ENCODE measurements around the gene DCAKD. TPM values are rescaled to one million over a fixed set of nuclear protein-coding genes. Genes with fewer than 3 reads are reported as not detected.

The DCAKD gene
- total and polyA plus RNA-seq, 7 donors, result 6.4 to 14.2 (median 10.3) TPM

DNA sequence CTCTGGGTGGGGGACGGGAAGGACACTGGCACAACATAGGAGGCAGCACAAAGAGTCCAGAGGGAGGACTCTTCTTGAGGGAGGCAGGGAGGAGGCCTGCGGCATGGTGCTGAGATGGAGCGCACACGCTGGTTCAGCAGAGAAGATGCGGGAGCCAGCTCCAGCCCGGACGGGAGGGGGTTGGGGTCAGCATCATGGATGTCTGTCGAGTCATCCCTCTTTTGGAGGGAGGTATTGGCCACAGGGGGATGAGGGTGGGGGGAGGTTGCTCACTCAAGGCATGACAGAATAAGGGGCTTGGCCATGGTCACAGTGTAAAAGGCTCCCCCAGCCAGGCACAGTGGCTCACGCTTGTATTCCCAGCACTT, 19.3 kb downstream of the DCAKD start:
- 85 to 92% (median 88%) methylated on average over 9 of the region's 9 CpGs for WGBS, 3 donors
- intact Hi-C loops (cut with DNase I), result no loop called here

DNA sequence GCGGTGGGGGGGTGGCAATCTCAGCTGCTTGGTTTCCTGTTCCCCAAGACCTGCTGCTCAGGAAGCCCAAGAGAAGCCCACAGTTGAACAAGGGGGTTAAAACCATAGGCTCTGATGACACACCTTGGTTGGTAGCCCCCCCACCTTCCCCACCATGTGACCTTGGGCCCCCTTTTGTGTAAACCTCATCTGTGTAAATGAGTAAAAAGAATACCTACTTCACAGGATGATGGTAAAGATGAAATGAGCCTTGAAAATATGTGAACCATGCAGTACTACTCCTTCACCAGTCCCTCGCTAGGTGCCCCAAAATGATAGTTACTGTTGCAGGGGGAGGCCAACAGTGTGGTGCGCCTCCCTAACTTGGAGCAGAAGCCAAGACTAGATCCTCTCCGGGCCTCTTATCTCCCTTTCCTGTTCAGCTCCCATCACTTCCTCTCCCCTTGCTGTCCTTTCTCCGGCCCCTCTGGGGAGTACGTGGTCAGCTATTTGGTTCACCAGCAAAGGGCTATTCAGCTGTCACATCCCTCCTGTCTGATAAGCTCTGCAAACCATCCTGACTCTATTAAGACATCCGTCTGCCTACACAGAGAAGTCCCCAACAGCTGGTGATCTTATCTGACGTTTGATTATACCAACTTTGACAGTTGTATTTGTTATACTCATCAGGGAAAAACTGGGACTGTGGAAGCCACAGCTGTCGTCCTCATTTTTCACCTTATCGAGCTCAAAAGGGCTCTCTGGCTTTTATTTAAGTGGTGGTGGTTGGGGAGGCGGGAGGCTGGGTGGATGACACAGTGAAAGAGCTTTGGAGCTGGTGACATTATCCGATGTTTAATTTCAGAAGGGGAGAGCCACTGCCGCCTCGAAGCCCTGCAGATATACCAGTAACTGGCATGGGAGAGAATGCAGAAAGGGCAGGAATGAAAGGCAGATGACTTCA, 19.9 kb downstream of the DCAKD start:
- no peak for ATAC-seq
- Histone ChIP-seq H3K9me3 (no peaks in the 10 kb centered on the region), H3K4me3 (no peak overlapping the region), H3K4me1 (no peaks in the 10 kb centered on the region), H3K27ac (no peak overlapping the region), H3K36me3 (ENCODE audit: insufficient read depth in 1 of 2, low read depth in 1 of 2) (peaks cover 0 to 62% of the 10 kb centered on the region in 2 donors), H3K27me3 (ENCODE audit: insufficient read depth in 3 of 3, low read length in 2 of 3) (no peaks in the 10 kb centered on the region)
- TF ChIP-seq, protein P1, sequence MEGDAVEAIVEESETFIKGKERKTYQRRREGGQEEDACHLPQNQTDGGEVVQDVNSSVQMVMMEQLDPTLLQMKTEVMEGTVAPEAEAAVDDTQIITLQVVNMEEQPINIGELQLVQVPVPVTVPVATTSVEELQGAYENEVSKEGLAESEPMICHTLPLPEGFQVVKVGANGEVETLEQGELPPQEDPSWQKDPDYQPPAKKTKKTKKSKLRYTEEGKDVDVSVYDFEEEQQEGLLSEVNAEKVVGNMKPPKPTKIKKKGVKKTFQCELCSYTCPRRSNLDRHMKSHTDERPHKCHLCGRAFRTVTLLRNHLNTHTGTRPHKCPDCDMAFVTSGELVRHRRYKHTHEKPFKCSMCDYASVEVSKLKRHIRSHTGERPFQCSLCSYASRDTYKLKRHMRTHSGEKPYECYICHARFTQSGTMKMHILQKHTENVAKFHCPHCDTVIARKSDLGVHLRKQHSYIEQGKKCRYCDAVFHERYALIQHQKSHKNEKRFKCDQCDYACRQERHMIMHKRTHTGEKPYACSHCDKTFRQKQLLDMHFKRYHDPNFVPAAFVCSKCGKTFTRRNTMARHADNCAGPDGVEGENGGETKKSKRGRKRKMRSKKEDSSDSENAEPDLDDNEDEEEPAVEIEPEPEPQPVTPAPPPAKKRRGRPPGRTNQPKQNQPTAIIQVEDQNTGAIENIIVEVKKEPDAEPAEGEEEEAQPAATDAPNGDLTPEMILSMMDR (IDR thresholded peaks at IDR 0.05), result no peak
- intact Hi-C loops (cut with DNase I), result no loop called here
- WGBS, 3 donors, result 73 to 79% (median 76%) methylated on average over 14 of the region's 14 CpGs
- DNase-seq, result no peak

More for the DNA sequence above, 19.3 kb downstream of the DCAKD start:
- no peak overlapping the region for H3K27ac ChIP-seq
- DNase-seq (no peak), ATAC-seq (no peak)
- H3K4me1 ChIP-seq, result no peaks in the 10 kb centered on the region
- H3K4me3 ChIP-seq, result no peak overlapping the region
- peaks cover 0 to 55% of the 10 kb centered on the region in 2 donors for H3K36me3 ChIP-seq (ENCODE audit: insufficient read depth in 1 of 2, low read depth in 1 of 2)
- H3K9me3 ChIP-seq, result no peaks in the 10 kb centered on the region
- TF ChIP-seq, protein P1 (IDR thresholded peaks at IDR 0.05), result no peak
- no peaks in the 10 kb centered on the region for H3K27me3 ChIP-seq (ENCODE audit: insufficient read depth in 3 of 3, low read length in 2 of 3)

DNA sequence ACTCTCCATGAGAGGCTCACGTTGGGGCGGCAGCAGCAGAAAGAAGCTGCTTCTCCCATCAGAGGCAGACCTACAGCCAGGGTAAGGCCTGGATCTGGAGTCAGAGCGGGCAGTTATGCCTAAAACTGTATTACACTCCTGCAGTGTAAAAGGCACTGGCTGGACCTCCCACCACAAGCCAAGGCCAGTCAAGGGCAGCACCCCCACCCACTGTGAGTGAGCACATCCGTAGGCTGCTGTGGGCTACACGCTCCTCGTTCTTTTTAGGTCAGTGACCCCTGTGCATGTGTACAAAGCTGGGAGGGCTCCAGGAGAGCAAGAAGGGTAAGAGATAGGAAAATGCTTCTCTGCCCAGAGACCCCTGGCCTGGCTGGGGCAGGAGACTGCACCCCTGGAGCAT, 20.7 kb downstream of the DCAKD start:
- Histone ChIP-seq H3K4me3 (no peak overlapping the region), H3K27ac (no peak overlapping the region), H3K27me3 (ENCODE audit: insufficient read depth in 3 of 3, low read length in 2 of 3) (no peaks in the 10 kb centered on the region), H3K36me3 (ENCODE audit: insufficient read depth in 1 of 2, low read depth in 1 of 2) (peaks cover 0 to 63% of the 10 kb centered on the region in 2 donors), H3K9me3 (no peaks in the 10 kb centered on the region), H3K4me1 (no peaks in the 10 kb centered on the region)
- TF ChIP-seq, protein P1 (IDR thresholded peaks at IDR 0.05), result no peak
- ATAC-seq, result no peak
- 76 to 86% (median 83%) methylated on average over 6 of the region's 6 CpGs for WGBS, 3 donors
- intact Hi-C loops (cut with DNase I), result no loop called here
- no peak for DNase-seq

DNA sequence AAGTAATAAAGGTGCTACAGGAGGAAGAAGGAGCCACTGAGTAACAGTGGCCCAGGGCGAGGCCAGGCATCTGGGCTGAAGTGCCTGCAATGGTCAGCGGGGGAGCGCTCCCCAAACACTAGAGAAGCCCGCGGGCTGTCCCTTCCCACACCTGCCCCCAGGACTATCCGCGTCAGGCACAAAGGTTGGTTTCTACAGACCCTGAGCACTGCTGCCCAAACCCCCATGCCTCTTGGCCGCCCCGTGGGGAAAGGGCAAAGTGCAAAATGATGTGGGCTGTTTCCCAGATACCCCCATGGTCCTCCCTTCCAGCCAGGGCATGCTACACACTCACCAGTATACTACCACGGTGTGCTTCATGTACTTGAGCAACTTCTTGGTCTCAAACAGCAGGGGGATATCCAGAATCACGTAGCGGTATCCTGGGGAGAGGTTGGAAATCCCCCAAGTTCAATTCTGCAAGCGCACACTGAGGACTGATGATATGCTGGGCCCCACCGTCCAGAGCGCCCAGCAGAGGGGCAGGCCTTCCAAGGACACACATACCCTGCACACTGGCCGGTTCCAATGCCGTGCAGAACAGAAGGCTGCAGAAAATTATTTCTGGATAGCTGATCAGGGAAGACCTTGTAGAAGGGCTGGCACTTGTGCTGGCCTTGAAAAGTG, 21.5 kb downstream of the DCAKD start:
- intact Hi-C loops (cut with DNase I), result no loop called here

More for the DNA sequence above, 21.5 kb downstream of the DCAKD start:
- TF ChIP-seq, protein P1 (IDR thresholded peaks at IDR 0.05), result no peak
- ATAC-seq (no peak), DNase-seq (no peak)
- no peaks in the 10 kb centered on the region for H3K9me3 ChIP-seq
- no peaks in the 10 kb centered on the region for H3K27me3 ChIP-seq (ENCODE audit: insufficient read depth in 3 of 3, low read length in 2 of 3)
- H3K4me3 ChIP-seq, result no peak overlapping the region
- H3K36me3 ChIP-seq (ENCODE audit: insufficient read depth in 1 of 2, low read depth in 1 of 2), result peaks cover 0 to 63% of the 10 kb centered on the region in 2 donors
- H3K4me1 ChIP-seq, result no peaks in the 10 kb centered on the region
- 84 to 92% (median 91%) methylated on average over 17 of the region's 17 CpGs for WGBS, 3 donors
- no peak overlapping the region for H3K27ac ChIP-seq
